GM18508 (cell line): ENCODE results near the gene ACTR10.

Experiments used
- ATAC-seq: cut with Tn5 transposase; IDR thresholded peaks from one replicate; pipeline ENCODE4 v1.9.1; 2021; ENCODE audit warnings: moderate number of reproducible peaks; ENCODE audit not compliant: insufficient read depth, unreplicated experiment

Gene ACTR10

GRCh38 chr14:58278177-58278576 lies 78.2 kb downstream of the ACTR10 start:
- no peak for ATAC-seq

- no peak for ATAC-seq
Measured at GRCh38 chr14:58280954-58281787, 81.2 kb downstream of the ACTR10 start.

- no peak for ATAC-seq
Measured at GRCh38 chr14:58281969-58282368, 82.0 kb downstream of the ACTR10 start.

- no peak for ATAC-seq
Measured at GRCh38 chr14:58282925-58283593, 83.1 kb downstream of the ACTR10 start.

- ATAC-seq = no peak
Measured at GRCh38 chr14:58283730-58284129, 83.8 kb downstream of the ACTR10 start.

GRCh38 chr14:58285132-58285531 lies 85.2 kb downstream of the ACTR10 start:
- no peak for ATAC-seq
